ENCODE results near the gene B3GNT8. TPM values are rescaled to one million over a fixed set of nuclear protein-coding genes. Genes with fewer than 3 reads are reported as not detected.

The B3GNT8 gene
- total and polyA plus RNA-seq, 2 experiments from 2014 or later = 4.8 to 4.9 TPM

DNA sequence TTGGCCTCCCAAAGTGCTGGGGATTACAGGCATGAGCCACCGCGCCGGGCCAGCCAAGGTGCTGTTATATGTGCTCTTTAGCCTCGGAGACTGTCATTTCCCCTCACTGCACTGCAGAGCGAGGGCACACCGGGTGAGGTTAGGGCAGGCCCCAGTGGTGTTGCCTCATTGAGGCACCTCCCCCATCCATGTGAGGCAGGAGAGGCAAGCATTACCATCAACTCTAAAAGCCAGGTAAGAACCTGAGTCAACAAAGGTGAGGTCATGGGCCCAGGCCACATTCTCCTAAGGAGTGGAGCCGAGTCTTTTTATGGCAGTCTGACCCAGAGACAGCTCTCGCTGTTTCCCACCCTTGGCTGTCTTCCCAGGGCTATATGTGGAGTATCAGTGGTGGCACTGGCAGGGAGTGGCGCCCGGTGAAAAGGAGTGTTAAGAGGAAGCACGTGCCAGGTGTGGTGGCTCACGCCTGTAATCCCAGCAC, 10.9 kb downstream of the B3GNT8 start:
- Histone ChIP-seq H3K4me1 (ENCODE audit: low read depth) (no peaks in the 10 kb centered on the region), H3K27ac (no peak overlapping the region), H3K4me3 (no peak overlapping the region), H3K9me3 (ENCODE audit: low read depth) (no peaks in the 10 kb centered on the region), H3K27me3 (no peaks in the 10 kb centered on the region), H3K36me3 (peaks cover 28% of the 10 kb centered on the region)
- no peak for DNase-seq (ENCODE audit: low read depth in 1 of 2, low spot score in 1 of 2)
- no peak for TF ChIP-seq CTCF (IDR thresholded peaks at IDR 0.05; ENCODE audit: low read depth, low read length)

GRCh38 chr19:41415154-41415571, 12.0 kb downstream of the B3GNT8 start:
- Histone ChIP-seq H3K36me3 (peaks cover 27% of the 10 kb centered on the region), H3K4me1 (ENCODE audit: low read depth) (no peaks in the 10 kb centered on the region)

DNA sequence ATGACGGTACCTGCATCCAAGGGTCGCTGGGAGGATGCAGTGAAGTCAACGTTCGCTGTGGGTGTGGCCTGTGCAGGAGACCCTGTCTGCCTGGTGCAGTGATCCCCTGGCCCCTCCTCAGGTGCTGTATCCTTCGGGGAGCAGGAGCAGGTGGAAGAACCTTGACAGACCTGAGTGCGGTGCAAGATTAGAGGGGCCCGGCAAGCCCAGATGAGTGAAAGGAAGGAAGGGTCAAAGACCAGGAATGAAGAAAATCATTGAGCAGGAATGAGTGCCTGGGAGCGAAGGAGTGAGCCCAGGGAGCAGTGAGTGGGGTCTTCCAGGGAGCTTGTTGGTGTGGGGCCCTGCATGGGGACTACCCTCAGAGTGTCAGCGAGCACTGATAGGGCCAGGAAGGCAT, 12.7 kb downstream of the B3GNT8 start:
- DNase-seq (ENCODE audit: low read depth in 1 of 2, low spot score in 1 of 2) = no peak
- peaks cover 20% of the 10 kb centered on the region for H3K36me3 ChIP-seq
- peaks cover 4% of the 10 kb centered on the region for H3K4me1 ChIP-seq (ENCODE audit: low read depth)
- no peak overlapping the region for H3K4me3 ChIP-seq
- no peaks in the 10 kb centered on the region for H3K9me3 ChIP-seq (ENCODE audit: low read depth)
- H3K27ac ChIP-seq = no peak overlapping the region
- no peaks in the 10 kb centered on the region for H3K27me3 ChIP-seq
- no peak for TF ChIP-seq CTCF (IDR thresholded peaks at IDR 0.05; ENCODE audit: low read depth, low read length)

More at GRCh38 chr19:41415154-41415571, 12.0 kb downstream of the B3GNT8 start:
- Histone ChIP-seq H3K27me3 (no peaks in the 10 kb centered on the region), H3K27ac (no peak overlapping the region), H3K9me3 (ENCODE audit: low read depth) (no peaks in the 10 kb centered on the region), H3K4me3 (no peak overlapping the region)
- TF ChIP-seq CTCF (IDR thresholded peaks at IDR 0.05; ENCODE audit: low read depth, low read length) = no peak
- DNase-seq (ENCODE audit: low read depth in 1 of 2, low spot score in 1 of 2) = no peak

DNA sequence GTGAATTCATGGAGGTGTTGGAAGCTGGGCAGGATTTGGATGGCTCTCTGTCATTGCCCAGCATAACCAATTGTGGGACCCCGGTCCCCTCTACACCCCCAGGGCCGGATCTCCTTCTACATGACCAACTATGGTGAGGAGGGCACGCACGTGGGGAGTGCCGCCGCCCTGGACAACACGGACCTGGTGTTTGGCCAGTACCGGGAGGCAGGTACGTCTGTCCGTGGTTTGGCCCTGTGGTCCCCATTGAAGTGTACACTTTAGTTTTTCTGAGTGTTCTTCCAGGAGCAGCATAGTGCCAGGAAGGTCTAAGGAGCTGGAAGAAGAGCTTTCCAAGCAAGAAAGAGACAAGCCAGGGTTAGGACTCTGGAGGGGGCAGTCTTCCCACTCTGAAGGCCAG, 13.2 kb downstream of the B3GNT8 start:
- H3K9me3 ChIP-seq (ENCODE audit: low read depth) = no peaks in the 10 kb centered on the region
- H3K27ac ChIP-seq = no peak overlapping the region
- H3K36me3 ChIP-seq = peaks cover 17% of the 10 kb centered on the region
- DNase-seq (ENCODE audit: low read depth in 1 of 2, low spot score in 1 of 2) = no peak
- no peaks in the 10 kb centered on the region for H3K27me3 ChIP-seq
- no peak for TF ChIP-seq CTCF (IDR thresholded peaks at IDR 0.05; ENCODE audit: low read depth, low read length)
- H3K4me1 ChIP-seq (ENCODE audit: low read depth) = peaks cover 9% of the 10 kb centered on the region
- no peak overlapping the region for H3K4me3 ChIP-seq

GRCh38 chr19:41412953-41413352, 14.2 kb downstream of the B3GNT8 start:
- H3K4me1 ChIP-seq (ENCODE audit: low read depth) = peaks cover 11% of the 10 kb centered on the region

More at GRCh38 chr19:41412953-41413352, 14.2 kb downstream of the B3GNT8 start:
- Histone ChIP-seq H3K36me3 (peaks cover 12% of the 10 kb centered on the region), H3K4me3 (no peak overlapping the region), H3K27ac (no peak overlapping the region), H3K9me3 (ENCODE audit: low read depth) (no peaks in the 10 kb centered on the region), H3K27me3 (no peaks in the 10 kb centered on the region)
- DNase-seq (ENCODE audit: low read depth in 1 of 2, low spot score in 1 of 2) = no peak
- TF ChIP-seq CTCF (IDR thresholded peaks at IDR 0.05; ENCODE audit: low read depth, low read length) = no peak

Data from cardiac muscle cell (in vitro differentiated cells and primary cell).